PC-9 (cell line): Measurements from ENCODE around the gene RPP25L.

Experiments
- EZH2 ChIP-seq: fragments of 200-600 bp; sonication (generic); IDR thresholded peaks from 2 replicates; pipeline ENCODE4 v1.8.0; 2017; ENCODE audit warnings: antibody characterized with exemption, low read depth
- TF ChIP-seq, protein P1 (sequence below): fragments of 200-600 bp; sonication (generic); conservative IDR thresholded peaks from 2 replicates; pipeline ENCODE4 v1.6.1; 2017; ENCODE audit warnings: mixed run types, antibody characterized with exemption, mild to moderate bottlenecking, moderate library complexity

DNA sequence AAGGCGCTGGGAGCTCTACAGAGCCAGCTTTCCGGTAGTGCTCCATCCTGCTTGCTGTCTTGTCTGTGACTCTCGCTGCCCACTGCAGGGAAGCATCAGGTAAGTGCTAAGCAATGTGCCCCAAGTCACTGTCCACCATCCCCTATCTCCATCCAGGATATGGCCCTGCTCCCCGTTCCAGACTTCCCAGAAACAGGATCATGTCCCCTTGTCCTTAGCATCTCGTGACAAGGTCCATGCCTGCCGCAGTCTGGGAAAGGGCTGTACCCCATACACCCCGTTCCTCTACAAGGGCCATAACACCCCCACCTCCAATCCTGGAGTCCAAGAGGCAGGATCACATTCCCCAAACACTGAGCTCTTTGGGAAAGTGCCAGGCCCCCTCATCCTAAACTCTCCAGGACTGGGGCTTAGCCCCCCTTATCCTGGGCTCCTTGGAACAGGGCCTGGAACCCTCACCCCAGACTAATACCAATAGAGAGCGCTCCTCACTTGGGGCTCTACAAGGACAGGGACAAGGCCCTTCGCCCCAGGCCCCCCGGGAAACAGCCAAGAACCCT lies 566 bp downstream of the RPP25L start:
- TF ChIP-seq, protein P1, sequence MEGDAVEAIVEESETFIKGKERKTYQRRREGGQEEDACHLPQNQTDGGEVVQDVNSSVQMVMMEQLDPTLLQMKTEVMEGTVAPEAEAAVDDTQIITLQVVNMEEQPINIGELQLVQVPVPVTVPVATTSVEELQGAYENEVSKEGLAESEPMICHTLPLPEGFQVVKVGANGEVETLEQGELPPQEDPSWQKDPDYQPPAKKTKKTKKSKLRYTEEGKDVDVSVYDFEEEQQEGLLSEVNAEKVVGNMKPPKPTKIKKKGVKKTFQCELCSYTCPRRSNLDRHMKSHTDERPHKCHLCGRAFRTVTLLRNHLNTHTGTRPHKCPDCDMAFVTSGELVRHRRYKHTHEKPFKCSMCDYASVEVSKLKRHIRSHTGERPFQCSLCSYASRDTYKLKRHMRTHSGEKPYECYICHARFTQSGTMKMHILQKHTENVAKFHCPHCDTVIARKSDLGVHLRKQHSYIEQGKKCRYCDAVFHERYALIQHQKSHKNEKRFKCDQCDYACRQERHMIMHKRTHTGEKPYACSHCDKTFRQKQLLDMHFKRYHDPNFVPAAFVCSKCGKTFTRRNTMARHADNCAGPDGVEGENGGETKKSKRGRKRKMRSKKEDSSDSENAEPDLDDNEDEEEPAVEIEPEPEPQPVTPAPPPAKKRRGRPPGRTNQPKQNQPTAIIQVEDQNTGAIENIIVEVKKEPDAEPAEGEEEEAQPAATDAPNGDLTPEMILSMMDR = no peak
- no peak for TF ChIP-seq EZH2
